Measurements from ENCODE around the gene CAT. TPM values are rescaled to one million over a fixed set of nuclear protein-coding genes. Genes with fewer than 3 reads are reported as not detected.
A peak's percentile ranks its signal among the peaks of the same experiment; 100 is the strongest.

The CAT gene
- total RNA-seq, 1 donor from 2014 or later, result 44.3 TPM

DNA sequence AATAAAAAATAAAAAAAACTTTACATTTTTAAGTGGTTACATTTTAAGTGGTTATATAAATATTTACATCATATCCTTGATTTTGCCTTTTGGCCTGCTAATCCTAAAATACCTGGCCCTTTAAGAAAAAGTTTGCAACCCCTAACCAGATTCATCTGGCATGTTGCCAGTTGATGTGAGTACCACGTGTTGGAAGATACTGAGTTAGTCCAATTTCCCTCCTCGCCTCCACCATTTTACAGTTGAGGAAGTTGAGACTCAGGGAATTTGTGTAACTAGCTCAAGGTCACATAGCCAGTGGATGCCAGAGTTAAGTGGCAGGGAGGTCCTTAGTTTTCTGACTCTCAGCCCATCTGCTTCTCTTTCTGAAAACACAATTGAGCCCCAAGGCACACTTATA is 69.8 kb downstream of the CAT start:
- no peak for DNase-seq (ENCODE audit: low read depth)
- TF ChIP-seq, protein P1, sequence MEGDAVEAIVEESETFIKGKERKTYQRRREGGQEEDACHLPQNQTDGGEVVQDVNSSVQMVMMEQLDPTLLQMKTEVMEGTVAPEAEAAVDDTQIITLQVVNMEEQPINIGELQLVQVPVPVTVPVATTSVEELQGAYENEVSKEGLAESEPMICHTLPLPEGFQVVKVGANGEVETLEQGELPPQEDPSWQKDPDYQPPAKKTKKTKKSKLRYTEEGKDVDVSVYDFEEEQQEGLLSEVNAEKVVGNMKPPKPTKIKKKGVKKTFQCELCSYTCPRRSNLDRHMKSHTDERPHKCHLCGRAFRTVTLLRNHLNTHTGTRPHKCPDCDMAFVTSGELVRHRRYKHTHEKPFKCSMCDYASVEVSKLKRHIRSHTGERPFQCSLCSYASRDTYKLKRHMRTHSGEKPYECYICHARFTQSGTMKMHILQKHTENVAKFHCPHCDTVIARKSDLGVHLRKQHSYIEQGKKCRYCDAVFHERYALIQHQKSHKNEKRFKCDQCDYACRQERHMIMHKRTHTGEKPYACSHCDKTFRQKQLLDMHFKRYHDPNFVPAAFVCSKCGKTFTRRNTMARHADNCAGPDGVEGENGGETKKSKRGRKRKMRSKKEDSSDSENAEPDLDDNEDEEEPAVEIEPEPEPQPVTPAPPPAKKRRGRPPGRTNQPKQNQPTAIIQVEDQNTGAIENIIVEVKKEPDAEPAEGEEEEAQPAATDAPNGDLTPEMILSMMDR (conservative IDR thresholded peaks at IDR 0.05; ENCODE audit: low read depth, low read length), result no peak

GRCh38 chr11:34509336-34509876 is 70.7 kb downstream of the CAT start:
- TF ChIP-seq, protein P1 (conservative IDR thresholded peaks at IDR 0.05; ENCODE audit: low read depth, low read length), result no peak
- no peak for DNase-seq (ENCODE audit: low read depth)
- no peak overlapping the region for H3K4me3 ChIP-seq (ENCODE audit: low read depth, low read length)

More for the DNA sequence above, 69.8 kb downstream of the CAT start:
- H3K4me3 ChIP-seq (ENCODE audit: low read depth, low read length), result no peak overlapping the region

DNA sequence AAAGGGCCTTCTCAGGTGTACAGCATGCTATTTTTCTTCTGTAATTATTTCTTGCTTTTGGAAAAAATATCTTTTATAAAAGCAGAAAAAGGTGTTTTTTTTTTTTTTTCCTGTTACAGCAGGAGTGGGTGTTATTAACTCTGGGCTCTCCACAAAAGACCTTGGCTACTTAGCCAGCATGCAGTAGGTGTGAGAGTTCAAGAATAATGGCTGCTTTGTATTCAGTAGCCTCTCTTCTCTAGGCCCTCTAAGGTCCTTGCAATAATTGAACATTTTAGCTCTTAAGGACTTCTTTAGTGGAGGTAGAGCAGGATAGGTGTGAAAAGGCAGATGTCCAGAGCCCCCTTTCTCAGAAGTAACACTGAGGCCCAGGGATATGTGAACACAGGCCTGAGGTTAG is 71.5 kb downstream of the CAT start:
- no peak overlapping the region for H3K4me3 ChIP-seq (ENCODE audit: low read depth, low read length)
- TF ChIP-seq, protein P1 (conservative IDR thresholded peaks at IDR 0.05; ENCODE audit: low read depth, low read length), result no peak
- no peak for DNase-seq (ENCODE audit: low read depth)

DNA sequence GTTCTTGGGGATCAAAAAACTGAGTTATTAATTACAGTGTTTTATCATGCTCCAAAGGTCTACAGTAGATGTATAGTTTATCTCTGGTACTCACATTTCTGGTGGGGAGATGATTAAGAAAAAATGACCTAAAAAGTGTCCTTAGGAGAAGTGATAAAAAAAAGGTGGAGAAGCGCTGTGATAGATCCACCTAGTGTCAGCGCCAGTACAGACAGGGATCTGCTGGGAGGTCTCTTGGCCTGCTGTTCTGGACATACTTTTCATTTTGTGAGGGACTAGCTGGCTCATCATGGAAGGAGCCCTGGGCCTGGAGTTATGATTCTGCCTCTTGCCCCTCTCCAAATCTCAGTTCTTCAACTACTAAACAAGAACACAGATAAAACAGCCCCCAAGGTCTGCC is 71.9 kb downstream of the CAT start:
- DNase-seq (ENCODE audit: low read depth), result no peak
- no peak overlapping the region for H3K4me3 ChIP-seq (ENCODE audit: low read depth, low read length)
- TF ChIP-seq, protein P1 (conservative IDR thresholded peaks at IDR 0.05; ENCODE audit: low read depth, low read length), result no peak

DNA sequence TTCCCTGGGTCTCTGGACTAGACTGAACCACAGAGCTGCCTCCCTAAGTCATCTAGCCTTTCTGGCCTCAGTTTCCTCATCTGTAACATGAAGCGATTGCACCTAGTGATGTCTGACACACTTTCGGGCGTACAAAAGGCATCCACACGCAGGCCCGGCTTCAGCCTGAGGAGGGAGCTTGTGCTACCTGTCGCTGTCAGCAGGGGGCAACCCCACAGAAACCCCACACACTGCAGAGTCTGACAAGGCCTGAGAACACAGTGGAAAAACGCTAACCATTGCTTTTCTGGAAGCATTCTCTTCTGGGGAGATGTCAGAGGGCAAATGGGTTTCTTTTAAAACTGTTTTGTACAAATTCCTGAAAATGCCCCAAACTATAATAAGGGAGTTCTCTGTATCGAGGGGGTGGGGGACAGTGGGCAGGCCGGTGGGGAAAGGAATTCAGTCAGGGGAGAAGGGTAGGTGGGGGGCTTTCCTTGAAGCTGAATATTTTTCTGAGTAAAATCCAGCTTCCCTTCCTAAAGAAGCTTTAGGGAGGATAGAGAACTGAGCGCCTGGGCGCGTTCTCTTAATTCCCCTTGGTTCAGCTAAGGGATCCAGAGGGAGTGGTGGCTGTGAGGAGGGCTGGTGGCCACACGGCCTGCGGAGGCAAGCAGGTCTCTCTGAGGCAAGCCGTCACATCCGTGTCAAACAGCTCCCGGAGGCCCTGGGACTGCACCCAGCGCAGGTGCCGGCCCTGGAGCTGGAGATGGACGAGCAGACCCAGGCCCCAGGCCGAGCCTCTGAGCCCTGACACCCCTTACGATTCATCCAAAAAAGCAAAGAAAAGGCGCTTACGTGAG is 74.3 kb downstream of the CAT start:
- TF ChIP-seq, protein P1 (conservative IDR thresholded peaks at IDR 0.05; ENCODE audit: low read depth, low read length), result peak; percentile 89
- no peak for DNase-seq (ENCODE audit: low read depth)
- H3K4me3 ChIP-seq (ENCODE audit: low read depth, low read length), result no peak overlapping the region

GRCh38 chr11:34513682-34514449 is 75.1 kb downstream of the CAT start, which contains the start of gene ELF5:
ELF5 (minus strand) TSS chr11:34513794; CDS start chr11:34505749, 8,045 bp downstream.
- TF ChIP-seq, protein P1 (conservative IDR thresholded peaks at IDR 0.05; ENCODE audit: low read depth, low read length), result no peak
- H3K4me3 ChIP-seq (ENCODE audit: low read depth, low read length), result no peak within 1 kb of the TSS
- no peak for DNase-seq (ENCODE audit: low read depth)

All from epithelial cell of proximal tubule (primary cell).